ENCODE data around the gene XK. TPM values are rescaled to one million over a fixed set of nuclear protein-coding genes. Genes with fewer than 3 reads are reported as not detected.
"Not testable (repeated sequence)": the region's sequence is repeated elsewhere in the genome, so short reads cannot be mapped to it uniquely, and the experiment has no call there.

Gene XK
- total RNA-seq, 2 experiments from 2014 or later: 0.02 to 0.04 TPM

DNA sequence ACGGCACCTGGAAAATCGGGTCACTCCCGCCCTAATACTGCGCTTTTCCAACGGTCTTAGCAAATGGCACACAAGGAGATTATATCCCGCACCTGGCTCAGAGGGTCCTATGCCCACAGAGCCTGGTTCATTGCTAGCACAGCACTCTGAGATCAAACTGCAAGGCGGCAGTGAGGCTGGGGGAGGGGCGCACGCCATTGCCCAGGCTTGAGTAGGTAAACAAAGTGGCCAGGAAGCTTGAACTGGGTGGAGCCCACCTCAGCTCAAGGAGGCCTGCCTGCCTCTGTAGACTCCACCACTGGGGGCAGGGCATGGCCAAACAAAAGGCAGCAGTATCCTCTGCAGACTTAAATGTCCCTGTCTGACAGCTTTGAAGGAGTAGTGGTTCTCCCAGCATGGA, 83.3 kb downstream of the XK start:
- POLR2A ChIA-PET; H3K27me3 Mint-ChIP-seq; H3K36me3 Mint-ChIP-seq (ENCODE audit: low read depth); CTCF ChIA-PET; DNase-seq; H3K4me1 Mint-ChIP-seq; H3K4me3 Mint-ChIP-seq; H3K9me3 Mint-ChIP-seq; H3K27ac Mint-ChIP-seq: not testable (repeated sequence)

DNA sequence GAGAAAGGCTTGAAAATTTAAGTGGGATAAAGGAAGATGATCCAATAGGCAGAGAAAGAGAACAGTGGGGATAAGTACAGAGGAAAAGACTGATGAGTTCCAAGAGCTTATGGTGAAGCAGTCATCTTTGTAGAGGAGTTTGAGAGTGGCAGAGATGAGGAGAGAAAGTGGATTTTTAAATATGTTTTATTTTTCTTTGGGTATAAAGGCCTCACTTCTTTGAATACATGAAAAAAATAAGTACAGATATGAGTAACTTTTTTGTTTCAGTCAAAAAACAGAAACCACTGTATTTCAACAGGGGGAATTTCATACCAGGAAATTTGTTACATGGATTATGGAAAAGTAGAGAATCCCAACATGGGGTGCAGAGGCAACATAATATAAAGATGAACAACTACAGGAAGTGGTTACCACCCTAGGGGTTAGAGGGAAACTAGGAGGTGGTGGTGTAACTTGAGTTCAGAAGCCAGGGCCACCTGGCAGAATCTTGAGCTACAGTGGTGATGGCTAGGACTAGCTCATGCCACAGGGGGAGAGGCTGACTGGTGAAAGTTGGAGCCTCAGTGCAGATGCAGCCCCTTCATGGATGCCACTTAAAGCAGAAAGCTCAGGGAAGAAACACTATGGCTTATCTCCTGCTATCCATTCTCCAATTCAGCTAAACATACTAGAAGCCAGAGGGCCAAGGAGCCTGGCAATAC, 90.8 kb downstream of the XK start:
- H3K4me3 Mint-ChIP-seq: no peak overlapping the region
- H3K27ac Mint-ChIP-seq: peak overlapping the region; percentile 31
- DNase-seq: peak; percentile 15
- ChIA-PET POLR2A (no interaction called here), CTCF (interaction anchor here (1.2 to 1.3 kb wide), 2 partner anchors 11 to 31 kb away, joined by 3 to 4 read pairs; no protein-coding TSS in a partner anchor)
- no peaks in the 10 kb centered on the region for H3K27me3 Mint-ChIP-seq
- H3K4me1 Mint-ChIP-seq: peaks cover 21% of the 10 kb centered on the region
- no peaks in the 10 kb centered on the region for H3K9me3 Mint-ChIP-seq
- no peaks in the 10 kb centered on the region for H3K36me3 Mint-ChIP-seq (ENCODE audit: low read depth)

DNA sequence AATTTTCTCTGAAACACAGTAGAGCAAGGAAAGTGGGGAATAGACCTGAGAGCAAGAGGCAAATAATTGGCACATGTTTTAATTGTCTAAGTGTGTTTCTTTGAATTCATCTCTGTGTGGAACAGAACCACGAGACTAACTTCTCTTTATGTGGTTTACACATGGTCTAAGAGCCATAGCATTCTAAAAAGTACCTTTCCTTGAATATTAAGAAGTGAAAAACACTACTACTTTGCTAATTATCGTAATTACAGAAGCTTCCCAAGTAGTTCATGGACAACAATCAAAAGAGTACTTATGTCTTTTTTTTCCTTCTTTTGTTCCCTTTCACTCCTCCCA, 91.4 kb downstream of the XK start:
- H3K27me3 Mint-ChIP-seq: no peaks in the 10 kb centered on the region
- ChIA-PET CTCF (interaction anchor here (1.2 to 1.3 kb wide), 2 partner anchors 10 to 31 kb away, joined by 3 to 4 read pairs; no protein-coding TSS in a partner anchor), POLR2A (no interaction called here)
- H3K36me3 Mint-ChIP-seq (ENCODE audit: low read depth): no peaks in the 10 kb centered on the region
- H3K4me1 Mint-ChIP-seq: peaks cover 21% of the 10 kb centered on the region
- H3K9me3 Mint-ChIP-seq: no peaks in the 10 kb centered on the region
- DNase-seq: no peak
- H3K4me3 Mint-ChIP-seq: no peak overlapping the region
- H3K27ac Mint-ChIP-seq: peak overlapping the region; percentile 36

DNA sequence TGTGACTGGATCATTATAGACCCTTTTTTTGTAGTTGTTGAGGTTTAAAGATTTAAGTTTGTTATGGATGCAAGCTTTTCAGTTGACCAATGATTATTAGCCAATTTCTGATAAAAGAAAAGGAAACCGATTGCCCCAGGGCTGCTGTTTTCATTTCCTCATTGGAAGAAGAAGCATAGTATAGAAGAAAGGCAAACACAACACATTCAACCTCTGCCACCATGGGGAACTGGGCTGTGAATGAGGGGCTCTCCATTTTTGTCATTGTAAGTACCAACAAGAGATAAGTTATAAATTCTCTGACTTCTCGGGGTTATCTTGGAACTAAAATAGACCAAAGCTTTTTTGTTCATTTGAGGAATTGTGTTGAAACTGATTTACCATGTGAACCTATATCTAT, 94.3 kb downstream of the XK start, which contains the start of gene CYBB:
TSS of gene CYBB (plus strand) at position 203 of the 400 bp plus-strand sequence. CDS start at position 222, 19 bp downstream.
- POLR2A ChIA-PET: no interaction called here
- no peak within 1 kb of the TSS for H3K4me3 Mint-ChIP-seq

DNA sequence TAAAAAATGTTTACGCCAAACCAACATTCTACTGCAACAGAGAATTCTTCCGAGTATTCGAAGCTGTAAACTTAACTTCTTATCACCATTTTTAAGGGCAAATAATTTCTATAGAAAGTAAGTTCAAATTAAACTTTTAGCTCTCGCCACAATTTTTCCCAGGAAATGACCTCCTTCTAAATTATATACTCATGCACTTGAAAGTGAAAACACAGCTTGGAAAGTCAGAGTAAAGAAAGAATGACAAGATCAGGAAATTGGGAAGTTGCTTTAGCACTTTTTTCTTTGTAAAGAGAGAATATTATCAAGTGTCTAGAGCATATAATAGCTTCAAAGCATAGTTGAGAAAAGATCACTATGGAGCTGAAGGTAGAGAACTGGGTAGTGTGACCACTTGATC, 95.5 kb downstream of the XK start:
- no peak overlapping the region for H3K27ac Mint-ChIP-seq
- peaks cover 16% of the 10 kb centered on the region for H3K4me1 Mint-ChIP-seq
- ChIA-PET POLR2A (no interaction called here), CTCF (interaction anchor here (1.0 to 1.6 kb wide), 2 partner anchors 18 to 26 kb away, joined by 4 to 5 read pairs; no protein-coding TSS in a partner anchor)
- DNase-seq: no peak
- H3K9me3 Mint-ChIP-seq: no peaks in the 10 kb centered on the region
- no peak overlapping the region for H3K4me3 Mint-ChIP-seq
- H3K36me3 Mint-ChIP-seq (ENCODE audit: low read depth): no peaks in the 10 kb centered on the region
- no peaks in the 10 kb centered on the region for H3K27me3 Mint-ChIP-seq

More for the DNA sequence above, 94.3 kb downstream of the XK start, which contains the start of gene CYBB:
- no peak within 1 kb of the TSS for H3K27ac Mint-ChIP-seq
- CTCF ChIA-PET: interaction anchor here (1.4 kb wide), 1 partner anchor 18 kb away, joined by 3 read pairs; no protein-coding TSS in a partner anchor
- H3K27me3 Mint-ChIP-seq: no peaks in the 10 kb centered on the region
- no peak for DNase-seq
- peaks cover 21% of the 10 kb centered on the region for H3K4me1 Mint-ChIP-seq
- H3K36me3 Mint-ChIP-seq (ENCODE audit: low read depth): no peaks in the 10 kb centered on the region
- H3K9me3 Mint-ChIP-seq: no peaks in the 10 kb centered on the region

Other genes starting within 250 kb of the XK start
- under 1 TPM; 0.30 to 0.46 TPM for gene LANCL3, start 114.1 kb upstream of the XK start, total RNA-seq
- gene CYBB, start 94.3 kb downstream of the XK start, total RNA-seq: not detected
- 10 to 100 TPM; 12.7 to 13.1 TPM for gene DYNLT3, start 161.8 kb downstream of the XK start, total RNA-seq

All from activated CD4-positive, alpha-beta T cell treated with anti-CD3 and anti-CD28 coated beads, Interleukin-2, amount 10 ng/mL, durations not matched to agents 7 days and 5 days (primary cell).